ENCODE results near the gene CWC27. TPM values are rescaled to one million over a fixed set of nuclear protein-coding genes. Genes with fewer than 3 reads are reported as not detected.
A peak's percentile ranks its signal among the peaks of the same experiment; 100 is the strongest.
"Not testable (repeated sequence)": the region's sequence is repeated elsewhere in the genome, so short reads cannot be mapped to it uniquely, and the experiment has no call there.

CWC27 gene
- polyA plus RNA-seq, 3 donors from 2014 or later = 19.2 to 33.4 (median 28.1) TPM

DNA sequence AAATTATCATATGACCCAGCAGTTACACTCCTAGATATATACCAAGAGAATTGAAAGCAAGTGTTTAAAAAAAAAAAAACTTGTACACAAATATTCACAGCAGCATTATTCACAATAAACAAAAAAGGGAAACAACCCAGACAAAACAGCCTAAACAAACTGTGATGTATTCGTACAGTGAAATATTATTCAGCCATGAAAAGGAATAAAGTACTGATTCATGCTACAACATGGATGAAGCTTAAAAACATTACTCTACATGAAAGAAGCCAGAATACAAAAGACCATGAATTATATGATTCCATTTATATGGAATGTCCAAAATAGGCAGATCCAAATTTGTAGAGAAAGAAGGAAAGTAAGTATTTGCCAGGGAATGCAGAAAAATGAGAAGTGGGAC, 161.1 kb downstream of the CWC27 start:
- Mint-ChIP-seq H3K4me1 (peaks cover 5 to 7% of the 10 kb centered on the region in 2 donors), H3K4me3 (no peak overlapping the region), H3K27ac (no peak overlapping the region), H3K9me3 (peaks cover 0 to 3% (median 0%) of the 10 kb centered on the region in 6 donors), H3K27me3 (ENCODE audit: low read depth in 3 of 3) (peaks cover 0 to 2% (median 1%) of the 10 kb centered on the region in 3 donors), H3K36me3 (peaks cover 11 to 33% (median 24%) of the 10 kb centered on the region in 3 donors)
- DNase-seq = no peak

DNA sequence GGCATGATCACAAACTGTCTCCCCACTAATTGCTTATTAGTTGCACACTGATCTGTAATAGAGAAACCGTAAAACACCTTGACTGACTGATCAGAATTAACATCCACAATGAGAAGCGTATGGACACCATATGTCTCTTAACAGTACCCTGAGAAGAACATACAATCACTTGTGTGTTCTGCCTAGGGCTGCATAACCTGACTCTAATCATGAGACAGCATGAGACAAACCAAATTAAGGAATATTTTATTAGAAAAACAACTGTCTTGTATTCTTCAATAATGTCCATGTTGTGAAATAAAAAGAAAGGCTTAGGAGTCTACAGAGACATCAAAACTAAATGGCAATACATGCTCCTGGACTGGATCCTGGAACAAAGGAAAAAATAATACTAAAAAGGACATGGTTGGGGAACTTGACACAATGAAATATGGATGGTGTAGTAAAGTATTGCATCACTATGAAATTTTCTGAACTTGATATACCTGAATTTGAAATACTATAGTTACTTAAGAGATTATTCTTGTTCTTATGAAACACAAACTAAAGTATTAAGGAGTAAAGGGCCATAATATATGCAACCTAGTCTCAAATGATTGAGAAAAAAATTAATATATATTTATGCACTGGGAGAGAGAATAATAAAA, 162.1 kb downstream of the CWC27 start:
- no peak for DNase-seq
- Mint-ChIP-seq H3K27ac (no peak overlapping the region), H3K4me3 (no peak overlapping the region), H3K36me3 (peaks cover 11 to 36% (median 24%) of the 10 kb centered on the region in 3 donors), H3K4me1 (peaks cover 5 to 7% of the 10 kb centered on the region in 2 donors), H3K9me3 (peaks cover 0 to 3% (median 0%) of the 10 kb centered on the region in 6 donors), H3K27me3 (ENCODE audit: low read depth in 3 of 3) (peaks cover 0 to 2% (median 1%) of the 10 kb centered on the region in 3 donors)

DNA sequence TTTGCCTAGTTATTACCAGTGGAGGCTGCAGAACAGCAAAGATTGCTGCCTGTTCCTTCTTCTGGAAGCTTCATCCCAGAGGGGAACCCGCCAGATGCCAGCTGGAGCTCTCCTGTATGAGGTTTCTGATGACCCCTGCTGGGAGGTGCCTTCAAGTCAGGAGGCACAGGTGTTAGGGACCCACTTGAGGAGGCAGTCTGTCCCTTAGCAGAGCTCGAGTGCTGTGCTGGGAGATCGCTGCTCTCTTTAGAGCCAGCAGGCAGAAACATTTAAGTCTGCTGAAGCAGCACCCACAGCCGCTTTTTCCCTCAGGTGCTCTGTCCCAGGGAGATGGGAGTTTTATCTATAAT, 170.7 kb downstream of the CWC27 start:
- H3K27ac Mint-ChIP-seq; H3K4me3 Mint-ChIP-seq; DNase-seq; H3K4me1 Mint-ChIP-seq; H3K27me3 Mint-ChIP-seq (ENCODE audit: low read depth in 3 of 3): not testable (repeated sequence)
- H3K9me3 Mint-ChIP-seq = peaks cover 0 to 29% (median 6%) of the 10 kb centered on the region in 6 donors
- H3K36me3 Mint-ChIP-seq = peaks cover 12 to 29% (median 29%) of the 10 kb centered on the region in 3 donors

DNA sequence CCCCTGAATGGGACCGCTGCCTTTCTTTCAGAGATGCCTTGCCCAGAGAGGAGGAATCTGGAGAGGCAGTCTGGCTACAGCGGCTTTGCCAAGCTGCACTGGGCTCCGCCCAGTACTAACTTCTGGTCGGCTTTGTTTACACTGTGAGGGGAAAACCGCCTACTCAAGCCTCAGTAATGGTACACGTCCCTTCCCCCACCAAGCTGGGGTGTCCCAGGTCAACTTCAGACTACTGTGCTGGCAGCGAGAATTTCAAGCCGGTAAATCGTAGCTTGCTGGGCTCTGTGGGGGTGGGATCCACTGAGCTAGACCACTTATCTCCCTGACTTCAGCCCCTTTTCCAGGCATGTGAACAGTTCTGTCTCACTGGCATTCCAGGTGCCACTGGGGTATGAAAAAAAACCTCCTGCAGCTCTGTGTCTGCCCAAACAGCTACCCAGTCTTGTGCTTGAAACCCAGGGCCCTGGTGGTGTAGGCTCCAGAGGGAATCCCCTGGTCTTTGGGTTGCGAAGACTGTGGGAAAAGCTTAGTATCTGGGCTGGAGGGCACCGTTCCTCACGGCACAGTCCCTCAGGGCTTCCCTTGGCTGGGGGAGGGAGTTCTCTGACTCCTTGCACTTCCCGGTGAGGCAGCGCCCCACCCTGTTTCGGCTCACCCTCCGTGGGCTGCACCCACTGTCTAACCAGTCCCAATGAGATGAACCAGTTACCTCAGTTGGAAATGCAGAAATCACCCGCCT, 171.2 kb downstream of the CWC27 start:
- Mint-ChIP-seq H3K27me3 (ENCODE audit: low read depth in 3 of 3) (no peaks in the 10 kb centered on the region), H3K36me3 (peaks cover 12 to 29% (median 27%) of the 10 kb centered on the region in 3 donors)

DNA sequence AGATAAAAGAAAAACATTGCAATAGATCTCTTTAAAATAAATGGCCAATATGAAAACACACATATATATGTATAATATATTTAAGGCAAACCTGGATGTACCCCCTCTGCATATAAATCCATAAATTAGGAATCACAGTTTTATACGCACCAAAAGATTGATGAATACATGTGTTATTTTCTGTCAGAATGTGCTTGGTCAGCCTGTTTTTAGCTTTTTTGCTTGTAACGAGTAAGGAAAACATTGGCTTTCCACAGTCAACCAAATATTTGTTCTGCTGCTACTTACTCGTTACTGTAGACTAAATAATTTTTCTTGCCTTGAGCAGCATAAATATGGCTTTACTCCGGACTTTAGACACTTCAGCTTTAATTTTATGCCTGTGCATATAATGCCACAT, 173.7 kb downstream of the CWC27 start:
- Mint-ChIP-seq H3K4me1 (no peaks in the 10 kb centered on the region), H3K9me3 (peaks cover 0 to 12% (median 3%) of the 10 kb centered on the region in 6 donors), H3K27me3 (ENCODE audit: low read depth in 3 of 3) (no peaks in the 10 kb centered on the region), H3K36me3 (peaks cover 1 to 15% (median 14%) of the 10 kb centered on the region in 3 donors), H3K27ac (no peak overlapping the region), H3K4me3 (no peak overlapping the region)
- DNase-seq = no peak

More for the DNA sequence above, 171.2 kb downstream of the CWC27 start:
- Mint-ChIP-seq H3K27ac (no peak overlapping the region), H3K4me3 (no peak overlapping the region), H3K4me1 (no peaks in the 10 kb centered on the region), H3K9me3 (peaks cover 0 to 29% (median 6%) of the 10 kb centered on the region in 6 donors)
- no peak for DNase-seq

DNA sequence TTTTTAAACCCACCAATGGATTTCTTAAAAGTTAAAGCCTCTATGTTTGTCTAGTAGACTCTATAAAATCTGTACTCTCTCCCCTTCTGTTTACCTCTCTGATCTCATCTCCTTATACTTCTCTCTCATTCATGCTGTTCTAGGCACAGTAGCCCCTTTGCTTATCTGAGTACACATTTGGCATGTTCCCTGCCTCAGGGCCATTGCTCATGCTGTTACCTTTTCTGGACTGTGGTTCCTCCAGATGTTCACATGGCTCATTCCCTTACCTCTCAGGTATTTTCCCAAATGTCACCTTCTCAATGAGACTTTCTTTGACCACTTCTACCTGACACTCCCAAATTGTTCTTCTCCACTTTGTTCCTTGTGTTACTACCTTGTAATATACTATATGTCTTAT, 176.1 kb downstream of the CWC27 start:
- Mint-ChIP-seq H3K36me3 (peaks cover 0 to 13% (median 0%) of the 10 kb centered on the region in 3 donors), H3K27ac (no peak overlapping the region), H3K4me1 (no peaks in the 10 kb centered on the region), H3K27me3 (ENCODE audit: low read depth in 3 of 3) (no peaks in the 10 kb centered on the region), H3K4me3 (no peak overlapping the region), H3K9me3 (no peaks in the 10 kb centered on the region)
- DNase-seq = no peak

DNA sequence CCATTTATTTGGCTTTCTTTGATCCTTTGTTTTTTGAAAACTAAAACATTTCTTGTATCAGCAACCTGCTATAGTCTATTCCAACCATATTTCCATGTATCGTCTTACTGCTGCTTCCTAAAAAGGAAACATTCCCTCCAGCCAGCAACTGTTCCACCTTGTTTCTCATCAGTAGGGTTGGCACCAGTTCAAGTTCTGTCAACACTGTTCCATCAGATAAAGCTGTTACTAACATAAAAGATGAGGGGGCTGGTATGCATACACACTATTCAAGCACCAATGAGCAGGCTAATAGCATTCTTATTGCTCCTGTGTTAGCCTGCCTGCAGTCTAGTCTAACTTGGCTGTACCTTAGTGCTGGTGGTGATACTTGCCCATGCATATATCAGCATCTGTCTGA, 178.3 kb downstream of the CWC27 start:
- no peak for DNase-seq
- Mint-ChIP-seq H3K27ac (no peak overlapping the region), H3K9me3 (no peaks in the 10 kb centered on the region), H3K36me3 (peaks cover 0 to 13% (median 0%) of the 10 kb centered on the region in 3 donors), H3K4me1 (no peaks in the 10 kb centered on the region), H3K27me3 (ENCODE audit: low read depth in 3 of 3) (no peaks in the 10 kb centered on the region), H3K4me3 (no peak overlapping the region)

DNA sequence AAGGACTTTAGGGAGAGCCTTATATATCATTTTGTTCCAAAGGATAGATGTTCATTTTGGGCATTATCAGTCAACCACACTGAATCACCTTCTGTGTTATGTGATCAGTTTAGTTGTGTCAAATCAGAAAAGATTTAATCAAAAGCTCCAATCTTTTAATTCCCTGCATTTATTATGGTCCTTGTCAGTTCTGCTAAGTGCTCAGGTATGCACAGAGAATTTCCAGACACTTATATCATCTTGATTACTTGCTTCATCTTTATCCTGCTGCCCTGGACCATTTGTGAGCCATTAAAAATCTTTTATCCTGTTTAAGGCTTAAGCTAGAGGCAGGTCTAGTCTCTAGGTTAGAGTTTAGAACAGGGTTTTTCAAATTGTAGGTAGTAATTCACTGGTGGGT, 179.1 kb downstream of the CWC27 start:
- DNase-seq = no peak
- Mint-ChIP-seq H3K36me3 (peaks cover 0 to 13% (median 0%) of the 10 kb centered on the region in 3 donors), H3K27me3 (ENCODE audit: low read depth in 3 of 3) (no peaks in the 10 kb centered on the region), H3K4me3 (no peak overlapping the region), H3K4me1 (no peaks in the 10 kb centered on the region), H3K27ac (no peak overlapping the region), H3K9me3 (no peaks in the 10 kb centered on the region)

DNA sequence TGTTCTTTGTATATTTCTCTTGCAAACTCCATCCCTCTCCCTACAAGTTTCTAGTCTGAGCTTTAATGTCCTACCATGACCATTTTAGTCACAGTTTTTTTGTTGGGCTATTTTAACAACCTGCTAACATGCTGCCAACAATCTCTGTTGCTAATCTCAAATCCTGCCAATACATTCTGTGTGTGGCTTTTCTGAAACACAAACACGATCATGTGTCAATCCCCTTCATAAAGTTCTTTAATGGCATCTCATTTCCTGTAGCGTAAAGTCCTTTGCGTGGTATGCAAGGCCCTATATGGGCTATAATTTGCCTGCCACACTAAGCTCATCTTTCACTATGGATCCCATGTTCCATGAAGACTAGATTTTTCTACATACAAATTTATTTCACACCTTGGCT, 180.6 kb downstream of the CWC27 start:
- H3K4me1 Mint-ChIP-seq = no peaks in the 10 kb centered on the region
- peaks cover 0 to 11% (median 0%) of the 10 kb centered on the region in 3 donors for H3K36me3 Mint-ChIP-seq
- no peak overlapping the region for H3K4me3 Mint-ChIP-seq
- H3K27me3 Mint-ChIP-seq (ENCODE audit: low read depth in 3 of 3) = no peaks in the 10 kb centered on the region
- H3K27ac Mint-ChIP-seq = no peak overlapping the region
- no peaks in the 10 kb centered on the region for H3K9me3 Mint-ChIP-seq
- no peak for DNase-seq

DNA sequence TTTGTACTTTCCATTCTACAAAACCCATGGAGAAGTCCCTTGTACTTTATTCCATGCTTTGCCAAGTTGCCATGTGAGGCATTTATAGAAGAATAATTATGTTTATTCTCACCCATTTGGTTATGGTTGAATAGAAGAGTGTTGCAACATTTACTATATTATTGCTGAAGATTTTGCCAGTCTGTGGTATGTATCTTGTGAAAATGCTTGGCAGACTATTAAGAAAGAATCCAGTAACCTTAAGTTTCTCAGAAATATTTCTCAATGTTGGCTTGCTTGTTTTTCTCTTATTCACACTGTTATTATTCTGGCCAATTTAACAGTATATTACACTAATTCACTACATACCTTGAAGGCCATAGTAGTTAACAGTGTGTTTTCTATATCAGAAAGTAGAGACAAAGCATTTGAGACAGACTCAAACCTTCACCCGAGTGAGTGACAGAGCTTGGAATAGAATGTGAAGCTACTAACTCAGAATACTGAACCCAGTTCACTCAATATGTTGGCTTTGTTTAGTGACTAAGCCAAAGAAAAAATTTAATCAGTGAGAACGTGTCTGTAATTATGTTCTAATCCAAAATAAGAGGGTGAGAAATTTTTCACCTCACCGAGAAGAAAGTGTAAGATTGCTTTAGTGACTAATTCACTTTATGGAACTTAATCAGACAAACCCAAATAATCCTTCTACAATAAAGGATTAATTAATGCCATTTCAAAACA, 184.4 kb downstream of the CWC27 start:
- no peak overlapping the region for H3K27ac Mint-ChIP-seq

DNA sequence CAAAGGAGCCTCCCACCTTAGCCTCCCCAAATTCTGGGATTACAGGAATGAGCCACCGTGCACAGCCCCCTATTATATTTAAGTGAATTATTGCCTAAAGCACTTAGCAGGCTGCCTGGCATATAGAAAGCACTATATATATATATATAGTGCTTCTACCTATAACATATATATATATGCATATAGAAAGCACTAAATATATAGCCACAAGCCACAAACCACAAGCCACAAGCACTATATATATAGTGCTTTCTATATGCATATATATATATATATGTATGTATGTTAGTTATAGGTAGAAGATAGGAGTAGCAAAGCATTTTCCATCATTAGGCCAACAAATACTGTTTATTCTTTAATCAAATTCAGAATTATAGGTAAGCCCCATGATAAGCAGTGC, 185.8 kb downstream of the CWC27 start:
- H3K27me3 Mint-ChIP-seq (ENCODE audit: low read depth in 3 of 3) = no peaks in the 10 kb centered on the region
- H3K4me1 Mint-ChIP-seq = no peaks in the 10 kb centered on the region
- DNase-seq = no peak
- no peak overlapping the region for H3K27ac Mint-ChIP-seq
- H3K9me3 Mint-ChIP-seq = no peaks in the 10 kb centered on the region
- H3K36me3 Mint-ChIP-seq = peaks cover 0 to 3% (median 0%) of the 10 kb centered on the region in 3 donors
- no peak overlapping the region for H3K4me3 Mint-ChIP-seq

More for the DNA sequence above, 184.4 kb downstream of the CWC27 start:
- peaks cover 0 to 3% (median 0%) of the 10 kb centered on the region in 3 donors for H3K36me3 Mint-ChIP-seq
- DNase-seq = no peak
- H3K4me3 Mint-ChIP-seq = no peak overlapping the region
- no peaks in the 10 kb centered on the region for H3K4me1 Mint-ChIP-seq
- no peaks in the 10 kb centered on the region for H3K27me3 Mint-ChIP-seq (ENCODE audit: low read depth in 3 of 3)
- H3K9me3 Mint-ChIP-seq = no peaks in the 10 kb centered on the region

DNA sequence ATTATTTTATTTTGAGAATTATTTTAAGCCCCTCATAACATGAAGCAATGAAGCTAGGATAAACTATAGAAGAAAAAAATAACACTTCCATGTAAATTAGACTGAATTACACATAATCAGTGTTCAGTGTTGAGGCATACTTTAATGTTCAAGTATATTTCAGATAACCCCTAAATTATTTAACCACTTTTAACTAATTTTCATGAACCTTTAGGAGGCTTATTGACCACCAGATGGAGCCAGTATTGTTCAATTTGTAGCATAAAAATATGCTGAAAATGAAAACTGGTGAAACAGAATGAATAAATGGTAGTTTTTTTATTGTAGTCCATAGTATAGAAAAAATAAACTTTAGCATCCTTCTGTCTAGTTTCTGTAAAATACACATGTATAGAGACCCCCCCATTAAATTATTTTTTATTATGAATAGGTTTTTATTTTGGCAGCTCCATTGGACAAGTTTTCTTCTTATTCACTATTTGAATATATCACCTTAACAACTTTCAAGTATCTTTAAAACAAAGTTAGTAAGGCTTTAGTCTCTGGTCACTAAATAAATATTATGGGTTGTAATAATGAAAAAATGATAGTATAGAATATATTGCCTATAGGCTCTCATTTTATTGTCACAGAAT, 190.1 kb downstream of the CWC27 start:
- H3K4me1 Mint-ChIP-seq = no peaks in the 10 kb centered on the region
- H3K9me3 Mint-ChIP-seq = peaks cover 1 to 11% (median 6%) of the 10 kb centered on the region in 6 donors
- no peaks in the 10 kb centered on the region for H3K27me3 Mint-ChIP-seq (ENCODE audit: low read depth in 3 of 3)
- no peak overlapping the region for H3K4me3 Mint-ChIP-seq
- peak in 2 of 3 donors; percentile 1 to 4 for DNase-seq
- peaks cover 7 to 8% (median 8%) of the 10 kb centered on the region in 3 donors for H3K36me3 Mint-ChIP-seq
- no peak overlapping the region for H3K27ac Mint-ChIP-seq

DNA sequence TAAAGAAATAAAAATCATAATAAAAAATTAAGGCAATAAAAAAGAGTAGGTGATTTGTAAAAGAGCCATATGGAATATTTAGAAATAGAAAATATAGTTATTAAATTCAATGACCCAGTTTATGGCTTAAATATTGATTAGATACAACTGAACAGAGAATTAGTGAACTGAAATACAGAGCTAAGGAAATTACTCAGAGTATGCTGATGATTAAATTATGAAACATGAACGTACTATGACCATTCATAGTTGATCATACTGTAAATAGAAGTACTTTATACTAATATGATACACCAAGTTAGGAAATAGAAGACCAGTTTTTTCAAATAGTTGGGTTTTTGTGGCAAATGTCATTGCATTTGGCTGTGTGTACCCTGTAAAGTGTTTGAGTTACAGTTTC, 194.5 kb downstream of the CWC27 start:
- Mint-ChIP-seq H3K27ac (no peak overlapping the region), H3K36me3 (peaks cover 7 to 8% (median 8%) of the 10 kb centered on the region in 3 donors), H3K9me3 (peaks cover 1 to 13% (median 6%) of the 10 kb centered on the region in 6 donors), H3K4me1 (no peaks in the 10 kb centered on the region), H3K27me3 (ENCODE audit: low read depth in 3 of 3) (no peaks in the 10 kb centered on the region), H3K4me3 (no peak overlapping the region)
- no peak for DNase-seq

All from immature natural killer cell (primary cell).